HG03103 (cell line): Measurements from ENCODE around the gene DIP2C.
"Not testable (repeated sequence)": the region's sequence is repeated elsewhere in the genome, so short reads cannot be mapped to it uniquely, and the experiment has no call there.

ENCODE experiments used
- ATAC-seq: cut with Tn5 transposase; IDR thresholded peaks from one replicate; pipeline ENCODE4 v1.9.1; 2021; ENCODE audit warnings: low read depth; ENCODE audit not compliant: unreplicated experiment

The DIP2C gene

GRCh38 chr10:352476-353235 lies 336.8 kb downstream of the DIP2C start:
- no peak for ATAC-seq

DNA sequence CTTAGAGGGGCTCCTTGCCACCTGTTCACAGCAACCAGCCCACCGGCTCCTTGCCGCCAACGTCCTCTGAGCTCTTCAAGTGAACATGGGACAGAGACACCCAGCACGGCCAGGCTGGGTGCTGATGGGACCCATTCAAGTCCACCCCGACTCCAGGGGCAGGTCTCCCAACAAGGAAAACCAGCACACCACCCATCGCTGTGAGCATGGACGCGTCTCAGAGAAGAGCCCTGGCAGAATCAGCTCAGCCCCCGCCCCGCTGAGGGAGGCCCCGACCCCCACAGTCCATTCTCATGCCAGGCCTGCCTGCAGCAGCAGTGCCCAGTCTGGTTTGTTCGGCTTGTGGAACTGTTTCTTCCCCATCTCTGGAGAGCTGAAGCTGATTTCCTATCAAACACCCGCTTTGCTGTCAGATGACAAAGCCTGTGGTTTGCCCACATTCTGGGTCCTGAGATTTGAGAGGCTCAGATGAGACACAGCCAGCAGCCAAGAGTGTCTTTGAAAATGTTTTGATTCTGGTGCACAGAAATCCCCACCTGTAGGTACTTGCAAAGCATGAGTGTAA lies 337.6 kb downstream of the DIP2C start:
- ATAC-seq, result no peak

- no peak for ATAC-seq
These were observed 338.4 kb downstream of the DIP2C start for GRCh38 chr10:350981-351501.

- no peak for ATAC-seq
These were observed 340.4 kb downstream of the DIP2C start for GRCh38 chr10:349081-349480.

GRCh38 chr10:348456-348855 lies 341.0 kb downstream of the DIP2C start:
- no peak for ATAC-seq

DNA sequence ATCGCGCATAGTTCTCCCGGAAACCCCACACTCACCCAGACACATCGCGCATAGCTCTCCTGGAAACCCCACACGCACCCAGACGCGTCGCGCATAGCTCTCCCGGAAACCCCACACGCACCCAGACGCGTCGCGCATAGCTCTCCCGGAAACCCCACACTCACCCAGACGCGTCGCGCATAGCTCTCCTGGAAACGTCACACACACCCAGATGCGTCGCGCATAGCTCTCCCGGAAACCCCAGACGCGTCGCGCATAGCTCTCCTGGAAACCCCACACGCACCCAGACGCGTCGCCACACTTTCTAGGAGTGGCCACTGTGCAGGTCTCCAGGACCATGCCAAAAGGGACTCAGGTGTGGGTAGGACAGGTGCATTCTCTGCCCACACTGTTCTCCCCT lies 341.7 kb downstream of the DIP2C start:
- ATAC-seq, result not testable (repeated sequence)

DNA sequence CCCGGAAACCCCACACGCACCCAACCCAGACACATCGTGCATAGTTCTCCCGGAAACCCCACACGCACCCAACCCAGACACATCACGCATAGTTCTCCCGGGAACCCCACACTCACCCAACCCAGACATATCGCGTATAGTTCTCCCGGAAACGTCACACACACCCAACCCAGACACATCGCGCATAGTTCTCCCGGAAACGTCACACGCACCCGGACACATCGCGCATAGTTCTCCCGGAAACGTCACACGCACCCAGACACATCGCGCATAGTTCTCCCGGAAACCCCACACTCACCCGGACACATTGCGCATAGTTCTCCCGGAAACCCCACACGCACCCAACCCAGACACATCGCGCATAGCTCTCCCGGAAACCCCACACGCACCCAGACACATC lies 342.3 kb downstream of the DIP2C start:
- ATAC-seq, result not testable (repeated sequence)

DNA sequence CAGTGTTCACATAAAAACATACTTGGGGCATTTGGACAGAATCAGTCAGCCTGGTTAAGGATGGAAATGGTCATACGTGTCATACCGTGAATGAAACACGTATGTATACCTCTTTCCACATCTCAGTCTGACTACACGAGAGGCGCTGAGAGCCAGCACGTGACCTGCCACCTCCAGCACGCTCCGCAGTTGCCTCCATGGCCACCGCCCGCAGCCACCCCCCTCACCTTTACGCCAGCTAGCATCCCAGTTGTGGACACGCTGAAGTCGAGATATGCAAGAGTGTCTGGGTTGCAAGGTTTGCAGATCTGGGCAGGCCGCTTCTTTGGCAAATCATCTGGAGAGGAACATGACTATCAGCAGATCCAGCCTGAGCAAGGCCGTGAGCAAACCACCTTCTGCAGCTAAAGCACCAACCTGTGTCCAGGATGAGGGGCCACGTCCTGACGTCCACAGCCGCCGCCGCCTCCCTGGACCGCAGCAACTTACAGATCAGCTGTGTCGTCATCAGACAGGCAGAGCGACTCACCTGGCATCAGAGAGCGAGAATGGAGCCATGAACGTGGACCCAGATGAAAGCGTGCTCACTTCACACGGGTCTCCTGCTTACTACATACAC lies 344.8 kb downstream of the DIP2C start:
- no peak for ATAC-seq

GRCh38 chr10:343231-344220 lies 345.9 kb downstream of the DIP2C start:
- no peak for ATAC-seq

GRCh38 chr10:341081-341740 lies 348.3 kb downstream of the DIP2C start:
- no peak for ATAC-seq

- ATAC-seq, result no peak
These were observed 348.8 kb downstream of the DIP2C start for GRCh38 chr10:340646-341045.

GRCh38 chr10:339038-339391 lies 350.5 kb downstream of the DIP2C start:
- ATAC-seq, result no peak

- ATAC-seq, result no peak
These were observed 351.1 kb downstream of the DIP2C start for GRCh38 chr10:338171-339037.

GRCh38 chr10:336247-336646 lies 353.2 kb downstream of the DIP2C start:
- no peak for ATAC-seq

GRCh38 chr10:335151-335800 lies 354.2 kb downstream of the DIP2C start:
- ATAC-seq, result no peak

GRCh38 chr10:331186-331585 lies 358.3 kb downstream of the DIP2C start:
- no peak for ATAC-seq

DNA sequence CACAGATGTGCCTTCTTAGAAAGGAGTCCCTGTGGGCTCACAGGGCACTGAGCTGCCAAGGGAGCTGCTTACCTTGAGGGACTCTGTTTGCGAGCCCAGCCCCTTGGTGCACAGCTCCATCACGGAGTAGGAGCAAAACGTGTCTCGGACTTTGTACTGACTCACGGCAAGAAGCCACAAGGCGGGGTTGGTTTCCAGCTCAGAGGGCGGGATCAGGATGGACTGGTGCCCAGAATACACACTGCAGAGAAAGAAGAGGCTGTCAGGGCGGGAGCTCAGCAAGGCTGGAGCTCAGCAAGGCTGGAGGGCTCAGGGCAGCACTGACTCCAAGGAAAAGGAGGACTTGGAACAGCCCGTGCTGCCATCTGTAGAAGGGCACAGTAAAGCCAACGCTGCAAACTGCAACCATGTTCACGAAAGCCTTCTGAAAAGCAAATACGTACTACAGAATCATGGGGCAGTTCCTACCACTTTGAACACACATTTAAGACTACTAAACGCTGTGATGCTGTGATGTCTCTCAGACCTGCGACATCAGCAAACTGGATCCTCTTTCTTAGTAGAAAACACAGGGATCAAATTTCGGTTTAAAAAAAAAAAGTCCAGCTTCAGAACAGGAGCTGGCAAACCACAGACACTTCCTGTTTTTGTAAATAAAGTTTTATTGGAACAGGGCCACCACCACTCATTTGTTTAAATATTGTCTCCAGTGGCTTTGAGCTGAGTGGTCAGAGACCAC lies 359.9 kb downstream of the DIP2C start:
- no peak for ATAC-seq
